ENCODE data around the gene KCNJ12.

DNA sequence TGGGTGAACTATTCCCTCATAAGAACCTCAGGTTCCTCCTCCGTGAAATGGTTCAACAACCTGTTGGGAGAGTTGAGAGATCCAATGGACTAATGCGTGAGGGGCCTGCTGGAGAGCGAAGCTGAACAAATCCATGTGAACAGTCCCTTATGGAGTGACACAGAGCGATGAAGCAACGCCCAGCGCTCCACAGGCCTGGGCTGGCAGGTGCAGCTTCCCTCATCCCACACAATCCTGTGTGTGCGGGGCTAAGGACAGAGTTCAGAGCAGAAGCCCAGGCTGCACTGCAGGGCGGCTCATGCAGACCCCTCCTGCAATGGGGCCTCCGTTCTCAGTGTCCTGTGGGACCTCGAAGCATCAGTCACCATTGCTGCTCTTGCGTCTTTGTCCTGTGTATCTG lies 90.4 kb downstream of the KCNJ12 start:
- TF ChIP-seq TAF1 (IDR thresholded peaks at IDR 0.05; ENCODE audit: low read depth, low read length): no peak
- no peak for TF ChIP-seq POLR2AphosphoS5 (IDR thresholded peaks at IDR 0.05; ENCODE audit: low read depth, low read length)
- no peak for TF ChIP-seq SPI1 (IDR thresholded peaks at IDR 0.05; ENCODE audit: low read depth, low read length)
- TF ChIP-seq POLR2A (IDR thresholded peaks at IDR 0.05; ENCODE audit: low read depth, low read length): no peak
- no peak for TF ChIP-seq POU2F2 (IDR thresholded peaks at IDR 0.05; ENCODE audit: low read depth, low read length)
- no peak for TF ChIP-seq PAX5 (IDR thresholded peaks at IDR 0.05; ENCODE audit: insufficient read depth, low read length, severe bottlenecking)
